Measurements from ENCODE around the gene SUPT3H.
A peak's percentile ranks its signal among the peaks of the same experiment; 100 is the strongest.

SUPT3H gene

DNA sequence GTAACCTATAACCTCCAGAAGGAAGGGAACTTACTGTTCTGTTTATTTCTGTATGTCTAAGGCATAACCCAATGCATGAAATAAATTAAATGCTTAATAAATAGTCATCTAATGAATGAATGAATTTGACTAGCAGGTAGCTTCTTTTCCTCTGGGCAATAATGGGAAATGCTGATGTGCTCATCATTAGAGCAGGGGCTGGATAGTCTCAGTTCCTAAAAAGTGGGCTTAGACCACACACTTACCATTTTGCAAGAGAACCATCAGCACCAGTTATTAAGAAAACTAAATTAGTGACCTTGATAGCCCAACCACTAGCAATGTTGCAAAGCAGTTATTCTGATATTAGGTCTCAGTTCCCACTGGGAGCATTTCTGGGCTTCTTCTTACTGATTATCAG lies 540.5 kb downstream of the SUPT3H start:
- no peak overlapping the region for H3K27ac ChIP-seq

DNA sequence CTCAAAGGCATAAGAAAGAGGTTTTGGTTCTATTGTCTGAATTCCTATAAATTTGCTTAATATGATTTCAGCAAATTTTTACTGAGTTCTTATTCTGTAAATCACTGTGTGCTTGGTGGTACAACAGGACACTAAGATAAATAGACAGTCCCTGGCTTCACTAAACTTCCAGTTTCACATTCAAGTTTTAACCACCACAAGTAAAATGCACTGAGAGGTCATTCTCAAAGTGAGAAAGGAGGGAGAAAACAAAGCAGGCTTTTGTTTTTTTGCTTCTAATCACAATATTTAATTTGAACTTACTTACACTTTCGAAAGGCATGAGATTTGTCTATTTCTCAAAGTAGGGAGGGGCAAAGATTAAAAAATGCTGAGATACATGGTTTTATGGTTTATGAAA lies 544.5 kb downstream of the SUPT3H start:
- H3K4me3 ChIP-seq, result no peak overlapping the region
- peak overlapping the region in 2 of 21 experiments; percentile 16 to 49 for H3K27ac ChIP-seq

More for the DNA sequence above, 540.5 kb downstream of the SUPT3H start:
- H3K4me3 ChIP-seq, result no peak overlapping the region

DNA sequence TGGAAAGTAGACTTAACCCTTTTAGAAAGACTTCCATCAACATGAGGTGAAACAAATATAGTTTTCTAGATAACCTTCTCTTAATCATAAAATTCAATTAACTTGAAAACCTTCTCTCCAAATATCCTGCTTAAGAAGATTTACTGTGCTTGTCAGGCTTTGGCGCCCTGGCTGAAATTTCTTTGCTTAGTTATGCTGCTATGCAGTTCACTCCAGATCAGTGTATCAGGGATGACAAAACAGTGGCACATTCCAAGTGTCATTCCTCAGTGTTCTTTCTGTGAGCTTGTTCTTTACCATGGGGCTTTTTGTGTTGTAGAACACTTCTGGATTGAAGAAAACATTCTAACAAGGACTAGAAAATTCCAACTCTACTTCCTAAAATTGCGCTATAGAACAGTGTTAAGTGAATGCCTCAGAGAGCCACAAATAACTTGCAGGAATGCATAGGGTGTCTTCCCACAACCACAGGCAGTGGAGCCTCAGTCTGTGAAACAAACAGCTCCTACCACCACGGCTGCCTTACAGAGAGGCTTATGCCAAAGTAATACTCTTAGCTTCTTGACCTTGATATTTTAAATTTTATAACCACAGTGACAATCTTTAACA lies 546.6 kb downstream of the SUPT3H start:
- Histone ChIP-seq H3K4me3 (no peak overlapping the region), H3K27ac (peak overlapping the region in 1 of 21 experiments; percentile 13)

DNA sequence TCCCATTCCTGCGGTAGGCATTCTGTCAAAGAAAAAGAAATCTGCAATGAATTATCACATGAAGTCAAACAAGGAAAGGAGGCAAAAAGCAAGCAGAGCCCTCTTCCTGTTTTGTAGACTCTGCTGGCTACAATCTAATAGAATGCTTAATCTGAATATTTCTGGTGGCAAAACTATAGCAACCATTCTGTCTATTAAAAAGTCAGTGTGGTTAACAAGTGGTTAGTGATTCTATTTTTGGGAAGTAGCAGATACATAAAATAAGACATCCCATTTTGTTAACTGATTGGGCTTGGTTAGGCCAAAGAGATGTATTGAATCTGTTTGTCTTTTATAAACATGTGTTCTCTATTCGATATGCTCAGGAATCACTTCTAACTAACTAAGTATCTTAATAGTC lies 547.9 kb downstream of the SUPT3H start:
- peak overlapping the region in 2 of 21 experiments; percentile 20 to 44 for H3K27ac ChIP-seq
- H3K4me3 ChIP-seq, result no peak overlapping the region

DNA sequence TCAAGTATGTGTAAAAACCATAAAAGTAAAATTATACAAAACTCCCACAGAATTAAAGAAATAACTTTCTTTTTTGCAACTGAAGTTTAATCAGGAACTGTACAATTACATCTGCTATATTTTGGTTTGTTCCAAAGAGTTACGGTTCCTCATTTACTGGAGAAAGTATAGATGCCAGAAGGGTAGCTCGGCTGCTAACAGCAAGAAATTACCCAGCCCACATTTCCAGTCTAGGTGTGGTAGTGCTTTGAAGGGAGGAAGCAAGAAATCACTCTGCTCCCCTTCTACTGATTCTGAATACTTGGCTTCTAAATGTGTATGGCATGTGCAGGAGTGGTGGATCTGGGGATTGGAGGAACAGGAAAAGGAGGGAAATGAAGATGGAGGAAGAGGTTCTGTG lies 549.0 kb downstream of the SUPT3H start:
- Histone ChIP-seq H3K27ac (peak overlapping the region in 1 of 21 experiments; percentile 27), H3K4me3 (no peak overlapping the region)

DNA sequence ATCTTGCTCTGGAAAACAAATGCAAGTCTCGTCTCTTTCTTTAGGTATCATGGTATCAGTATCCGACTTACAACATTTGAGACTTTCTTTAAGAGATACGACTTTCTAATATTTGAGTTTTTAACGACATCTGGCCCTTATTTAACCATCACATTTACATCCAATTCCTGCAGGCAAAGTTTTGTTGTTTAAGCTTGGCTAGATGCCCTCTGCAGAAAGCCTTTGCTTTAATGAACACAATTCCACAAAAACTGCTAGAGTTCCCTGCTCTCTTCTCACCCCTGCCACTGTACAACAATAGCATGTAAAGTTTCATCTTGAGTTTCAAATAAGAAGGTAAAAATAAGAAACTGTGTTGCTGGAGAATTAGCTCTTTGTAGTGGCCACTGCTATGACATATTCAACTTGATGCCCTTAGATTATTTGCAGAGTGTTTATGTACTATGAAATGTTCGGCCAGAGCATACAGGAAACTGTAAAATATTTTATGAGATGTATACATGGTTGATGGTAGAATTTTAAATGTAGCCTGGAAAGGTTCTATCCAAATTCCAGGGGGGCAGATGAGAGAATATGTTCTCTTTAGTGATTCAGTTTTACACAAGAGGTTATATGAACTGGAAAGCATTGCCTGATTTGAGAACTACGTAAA lies 551.6 kb downstream of the SUPT3H start:
- Histone ChIP-seq H3K27ac (no peak overlapping the region), H3K4me3 (no peak overlapping the region)

DNA sequence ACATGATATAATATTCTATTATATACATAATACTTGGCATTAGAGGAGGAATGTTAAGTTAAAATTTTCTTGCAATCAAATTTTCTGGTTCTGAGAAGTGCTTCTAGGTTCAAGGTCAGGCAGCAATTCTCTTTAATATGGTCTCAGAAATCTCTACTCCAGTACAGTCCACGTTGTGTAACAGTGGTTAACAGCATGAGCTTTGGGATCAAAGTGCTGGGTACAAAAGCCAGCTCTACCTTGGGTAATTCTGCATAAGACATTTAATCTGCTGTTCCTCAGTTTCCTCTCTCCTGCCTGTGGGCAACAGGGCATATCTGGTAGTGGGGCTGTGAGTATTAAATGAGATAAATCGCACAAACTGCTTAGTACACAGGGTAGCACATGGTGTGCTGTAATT lies 552.5 kb downstream of the SUPT3H start:
- Histone ChIP-seq H3K4me3 (no peak overlapping the region), H3K27ac (no peak overlapping the region)

DNA sequence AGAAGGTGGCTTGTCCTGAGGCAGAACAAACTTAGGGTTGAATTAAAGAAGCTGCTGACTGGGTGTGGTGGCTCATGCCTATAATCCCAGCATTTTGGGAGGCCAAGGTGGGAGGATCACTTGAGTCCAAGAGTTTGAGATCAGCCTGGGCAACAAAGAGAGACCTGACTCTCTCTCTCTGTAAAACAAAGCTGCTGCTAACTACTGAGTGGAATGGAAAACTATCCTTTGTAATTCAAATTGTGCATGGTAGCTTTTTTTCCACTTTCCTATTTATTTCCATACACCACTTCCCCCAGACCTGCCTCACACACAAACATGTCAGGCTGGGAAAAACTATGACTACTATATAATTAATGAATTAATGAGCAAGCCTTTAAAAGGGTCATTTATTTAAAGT lies 553.2 kb downstream of the SUPT3H start:
- no peak overlapping the region for H3K27ac ChIP-seq
- H3K4me3 ChIP-seq, result no peak overlapping the region

DNA sequence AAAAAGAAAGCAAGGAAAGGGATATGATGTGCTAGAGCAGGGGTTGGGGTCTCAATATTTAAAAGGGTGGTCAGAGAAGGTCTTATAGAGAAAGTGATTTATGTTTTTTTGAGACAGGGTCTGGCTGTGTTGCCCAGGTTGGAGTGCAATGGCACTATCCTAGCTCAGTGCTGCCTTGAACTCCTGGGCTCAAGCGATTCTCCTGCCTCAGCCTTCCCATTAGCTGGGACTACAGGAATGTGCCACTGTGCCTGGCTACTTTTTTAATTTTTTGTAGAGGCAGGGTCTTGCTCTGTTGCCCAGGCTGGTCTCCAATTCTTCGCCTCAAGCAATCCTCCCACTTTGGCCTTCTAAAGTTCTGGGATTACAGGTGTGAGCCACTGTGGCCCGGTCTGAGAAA lies 557.0 kb downstream of the SUPT3H start:
- H3K27ac ChIP-seq, result no peak overlapping the region
- no peak overlapping the region for H3K4me3 ChIP-seq

DNA sequence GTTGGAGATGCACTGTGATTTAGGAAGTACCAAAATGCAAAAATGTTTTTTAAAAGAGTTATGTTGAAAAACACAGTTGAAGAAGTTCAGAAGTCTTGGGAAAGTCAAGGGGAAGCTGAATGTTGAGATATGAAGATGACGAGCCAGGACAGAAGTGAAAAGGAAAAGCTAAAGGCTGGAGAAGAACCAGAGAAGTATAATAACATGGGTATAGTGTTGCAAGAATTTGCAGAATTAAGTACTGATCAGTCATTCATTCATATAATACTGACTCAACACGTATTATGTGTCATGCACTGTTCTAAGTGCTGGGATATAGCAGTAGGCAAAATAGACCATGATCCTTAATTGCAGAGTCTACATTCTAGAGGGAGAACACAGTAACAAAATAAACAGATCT lies 557.4 kb downstream of the SUPT3H start:
- H3K4me3 ChIP-seq, result no peak overlapping the region

DNA sequence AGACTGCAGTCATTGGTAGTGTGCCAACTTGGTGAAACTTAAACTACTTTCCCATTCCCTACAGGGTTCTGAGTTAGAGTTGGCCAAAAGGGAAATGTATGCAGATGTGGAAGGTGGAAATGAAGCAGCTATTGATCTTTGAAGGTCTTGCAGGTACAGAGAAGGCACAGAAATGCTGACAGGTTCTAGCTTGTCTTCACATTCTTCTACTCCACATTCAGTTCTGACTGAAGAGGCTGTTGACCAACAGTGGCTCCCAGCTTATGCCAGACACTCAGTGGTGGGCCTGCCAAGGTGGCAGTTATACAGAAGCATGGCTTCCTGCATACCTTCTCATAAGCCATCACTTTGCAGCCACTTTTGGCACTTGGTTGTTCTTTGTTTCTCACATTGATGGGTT lies 566.3 kb downstream of the SUPT3H start:
- Histone ChIP-seq H3K4me3 (no peak overlapping the region), H3K27ac (no peak overlapping the region)

More for the DNA sequence above, 557.4 kb downstream of the SUPT3H start:
- H3K27ac ChIP-seq, result no peak overlapping the region

DNA sequence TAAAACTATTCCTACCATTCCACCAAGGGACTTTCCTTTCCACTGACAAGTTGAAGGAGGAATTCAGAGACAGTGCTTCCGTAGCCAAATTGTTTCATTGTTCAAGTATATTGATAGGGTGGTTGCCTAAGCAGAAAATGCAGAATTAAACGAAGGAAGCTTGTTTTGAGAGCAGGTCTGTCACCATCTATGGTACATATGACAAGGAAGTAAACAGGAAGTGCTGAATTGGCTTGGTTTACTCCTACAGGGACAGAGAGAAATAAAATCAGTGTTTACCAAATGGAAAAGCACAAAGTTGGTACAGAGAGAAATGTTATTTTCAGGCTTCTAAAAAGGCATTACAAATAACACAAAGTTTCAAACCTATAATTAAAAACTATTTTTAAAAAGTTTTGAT lies 568.5 kb downstream of the SUPT3H start:
- no peak overlapping the region for H3K4me3 ChIP-seq
- no peak overlapping the region for H3K27ac ChIP-seq

DNA sequence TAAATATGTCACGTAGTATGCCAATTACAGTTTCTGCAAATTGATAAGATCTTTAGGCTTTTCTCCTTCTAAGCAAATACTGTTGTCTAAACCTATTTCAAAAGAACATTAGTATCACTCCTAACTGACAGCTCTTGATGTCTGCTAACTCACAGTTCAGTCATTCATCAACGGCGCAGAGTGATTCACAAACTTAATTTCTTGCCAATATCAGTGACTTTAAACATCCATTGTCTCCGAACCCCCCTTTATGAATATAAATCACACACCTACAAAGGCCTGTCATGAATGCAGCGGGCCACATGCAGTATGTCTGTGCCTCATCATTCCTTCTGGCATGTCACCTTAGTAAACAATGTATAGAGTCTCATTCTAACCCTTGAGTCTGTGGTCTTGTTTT lies 569.6 kb downstream of the SUPT3H start:
- no peak overlapping the region for H3K4me3 ChIP-seq
- no peak overlapping the region for H3K27ac ChIP-seq

DNA sequence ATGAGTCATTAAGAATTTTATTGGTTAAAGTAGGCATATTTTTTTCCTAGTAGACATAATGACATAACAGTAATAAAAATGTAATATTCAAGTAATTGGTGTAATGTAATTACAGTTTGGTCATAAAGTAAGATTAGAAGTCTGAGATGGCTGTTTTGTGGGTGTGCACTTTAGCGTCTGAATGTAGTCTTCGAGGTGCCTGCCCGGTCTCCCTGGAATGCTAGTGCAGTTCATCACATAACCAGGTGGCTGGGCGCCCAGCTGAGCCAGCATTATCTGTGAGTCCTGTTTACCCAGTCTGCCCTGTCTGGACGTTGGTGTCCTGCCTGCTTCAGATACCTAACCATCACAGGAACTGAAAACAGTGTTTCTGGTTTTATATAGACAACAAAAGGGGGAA lies 571.1 kb downstream of the SUPT3H start:
- H3K4me3 ChIP-seq, result no peak overlapping the region
- H3K27ac ChIP-seq, result no peak overlapping the region

DNA sequence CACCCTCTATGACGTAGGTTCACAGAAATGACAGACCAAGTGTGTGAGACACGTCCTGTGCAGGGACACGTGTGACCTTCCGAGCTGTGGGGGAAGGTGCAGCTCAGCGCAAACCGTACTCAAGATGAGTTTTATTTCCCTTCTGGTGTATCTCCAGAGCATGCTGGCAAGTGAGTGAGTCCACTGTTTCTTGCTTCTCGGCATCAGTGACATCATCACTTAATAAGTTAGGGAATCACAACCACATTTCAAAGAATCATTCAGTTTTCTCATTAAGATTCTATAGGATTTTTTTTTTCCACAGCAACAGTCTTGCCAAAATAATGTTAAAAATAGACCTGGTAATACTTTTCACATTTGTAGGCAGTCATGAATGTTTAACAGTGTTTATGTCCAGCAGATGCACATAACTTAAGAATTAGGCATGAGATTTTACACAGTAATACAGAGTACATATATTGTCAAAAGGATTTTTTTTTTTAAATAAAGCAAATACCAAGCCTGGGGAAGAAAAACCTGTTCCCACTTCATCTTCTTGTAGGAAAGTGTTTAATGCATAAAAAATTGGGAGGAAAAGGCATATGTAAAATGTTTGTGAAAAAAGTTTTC lies 572.4 kb downstream of the SUPT3H start:
- H3K27ac ChIP-seq, result no peak overlapping the region

DNA sequence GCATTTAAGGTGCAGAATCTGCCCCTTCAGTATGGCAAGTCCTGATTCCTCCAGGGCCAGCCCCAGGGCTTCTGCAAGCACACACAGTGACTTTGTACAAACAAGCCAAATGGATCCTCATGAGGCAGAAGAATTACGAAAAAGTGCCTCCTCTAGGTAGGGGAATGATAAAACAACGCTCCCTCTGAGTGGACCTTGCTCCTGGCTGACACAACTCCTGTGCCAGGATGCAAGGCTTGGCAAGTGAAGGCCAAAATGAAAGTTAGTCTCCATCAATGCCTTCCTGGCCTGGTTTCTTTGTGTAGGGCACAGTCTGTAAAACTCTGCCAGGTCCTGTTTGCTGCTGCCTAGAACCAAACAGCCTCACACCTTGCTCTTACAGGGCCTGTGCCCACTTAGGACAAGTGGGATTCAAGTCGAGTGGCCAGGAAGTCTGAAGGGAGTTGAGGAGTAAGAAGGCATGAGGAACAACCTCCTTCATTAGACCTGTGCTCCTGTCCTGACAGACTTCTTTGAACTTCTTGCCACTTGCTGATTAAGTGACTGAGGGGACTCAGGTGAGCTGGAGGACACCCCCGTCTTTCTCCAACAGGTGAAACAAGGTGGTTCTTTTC lies 573.1 kb downstream of the SUPT3H start:
- H3K27ac ChIP-seq, result no peak overlapping the region
- H3K4me3 ChIP-seq, result no peak overlapping the region

More for the DNA sequence above, 572.4 kb downstream of the SUPT3H start:
- no peak overlapping the region for H3K4me3 ChIP-seq

DNA sequence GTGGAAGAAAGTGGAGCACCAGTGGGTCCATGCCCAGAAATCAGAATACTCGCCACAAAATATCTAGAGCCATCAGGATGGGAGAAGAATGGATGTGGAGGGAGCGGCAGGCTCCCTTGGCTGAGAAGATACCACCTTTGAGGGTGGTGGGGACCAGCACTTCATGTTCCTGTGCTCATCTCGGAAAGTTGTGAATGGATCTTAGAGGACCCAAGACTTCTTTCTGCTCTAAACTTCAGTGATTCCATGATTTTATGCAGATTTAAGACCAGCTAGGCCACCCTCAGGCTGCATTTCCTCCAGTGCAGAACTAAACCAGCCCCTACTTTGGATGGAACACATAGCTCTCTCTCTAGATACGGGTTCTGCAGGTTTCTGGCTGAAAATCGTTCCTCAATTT lies 573.7 kb downstream of the SUPT3H start:
- no peak overlapping the region for H3K27ac ChIP-seq
- no peak overlapping the region for H3K4me3 ChIP-seq

DNA sequence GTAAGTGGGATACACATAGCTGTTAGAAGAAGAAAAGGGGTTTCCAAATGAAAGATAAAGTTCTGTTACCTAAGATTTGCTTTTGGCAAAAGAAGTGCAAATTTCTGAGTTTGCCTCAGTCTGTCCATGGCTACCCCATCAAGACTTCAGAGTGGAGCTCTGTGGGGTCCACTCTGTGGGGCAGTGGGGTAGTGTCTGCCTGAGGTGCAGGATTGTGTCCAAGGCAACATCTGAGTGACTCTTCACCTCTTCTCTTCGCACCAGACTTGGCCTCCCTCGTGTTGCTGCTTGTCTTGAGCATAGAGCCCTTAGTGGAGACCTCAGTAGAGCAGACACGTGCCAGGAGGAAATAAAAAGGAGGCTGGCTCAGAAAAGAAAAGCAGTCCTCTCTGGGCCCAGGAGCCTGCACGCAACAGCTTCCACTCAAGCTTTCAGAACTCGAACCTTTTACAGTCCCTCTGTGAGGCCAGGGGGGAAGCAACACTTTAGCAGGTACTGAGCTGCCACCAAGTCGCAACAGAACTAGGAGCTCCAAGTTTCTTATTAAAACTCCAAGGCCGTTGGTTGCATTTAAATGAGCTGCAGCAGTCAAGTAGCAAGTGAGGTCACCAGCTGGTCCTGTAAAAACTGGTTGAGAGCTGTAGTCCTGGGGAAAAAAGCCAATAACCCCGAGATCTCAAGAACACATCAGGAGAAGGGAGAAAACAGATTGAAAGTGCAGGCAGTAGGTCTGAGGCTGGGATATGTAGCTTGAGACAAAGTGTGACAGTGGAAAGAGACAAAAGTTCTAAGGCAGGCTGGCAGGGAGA lies 576.7 kb downstream of the SUPT3H start:
- H3K4me3 ChIP-seq, result no peak overlapping the region

DNA sequence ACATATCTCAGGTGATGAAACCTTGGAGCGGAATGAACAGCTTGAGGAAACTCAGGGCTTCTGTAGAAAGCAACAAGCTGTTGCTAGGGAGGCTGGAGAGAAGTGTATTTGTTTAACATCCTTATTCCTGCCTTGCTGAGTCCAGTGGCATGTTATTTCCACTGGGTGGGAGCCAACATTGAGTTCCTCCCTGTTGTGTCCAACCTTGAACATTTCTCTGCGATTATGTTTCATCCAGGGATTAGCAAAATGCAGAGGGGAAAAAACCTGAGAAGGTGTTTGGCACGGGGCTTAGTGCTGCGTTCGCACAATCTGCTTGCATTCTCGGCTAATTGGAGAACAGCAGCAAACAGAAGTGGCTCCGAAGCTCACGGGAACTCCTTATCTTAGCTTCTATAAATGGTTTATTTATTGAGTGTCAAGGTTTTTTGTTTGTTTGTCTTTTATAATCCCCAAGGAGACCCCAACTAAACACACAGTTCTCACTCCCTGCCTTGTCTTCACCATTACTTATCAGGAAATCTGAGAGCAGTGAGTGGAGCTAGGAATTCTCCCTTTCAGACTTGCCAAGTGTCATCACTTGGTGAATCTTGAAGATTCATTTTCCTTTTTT lies 577.5 kb downstream of the SUPT3H start:
- Histone ChIP-seq H3K4me3 (no peak overlapping the region), H3K27ac (no peak overlapping the region)

More for the DNA sequence above, 576.7 kb downstream of the SUPT3H start:
- H3K27ac ChIP-seq, result no peak overlapping the region

DNA sequence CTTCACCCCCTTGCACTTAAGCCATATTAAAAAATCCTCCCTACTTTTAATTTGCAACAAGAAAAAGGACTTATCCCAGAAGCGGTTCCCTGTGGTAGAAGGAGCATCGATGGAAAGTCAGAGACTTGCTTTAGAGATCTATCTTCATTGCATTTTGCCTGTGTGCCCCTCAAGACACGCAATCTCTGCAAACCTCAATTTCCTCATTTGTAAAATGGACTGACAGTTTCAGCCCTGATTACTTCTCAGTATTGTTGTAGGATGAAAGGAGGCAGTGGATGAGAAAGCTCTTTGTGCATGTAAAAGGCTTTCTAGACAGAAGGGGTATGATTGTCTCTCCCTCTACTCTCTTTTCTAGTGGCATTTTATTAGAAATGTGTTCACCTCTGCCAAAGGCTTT lies 580.0 kb downstream of the SUPT3H start:
- H3K4me3 ChIP-seq, result no peak overlapping the region

More for the DNA sequence above, 580.0 kb downstream of the SUPT3H start:
- no peak overlapping the region for H3K27ac ChIP-seq

Data from skin epidermis (tissue), 12 donors.